HG02678 (cell line): ENCODE measurements around the gene LRP1.
A peak's percentile ranks its signal among the peaks of the same experiment; 100 is the strongest.

Source experiments
- ATAC-seq: cut with Tn5 transposase; IDR thresholded peaks from one replicate; pipeline ENCODE4 v1.9.1; 2021; ENCODE audit warnings: mild to moderate bottlenecking, moderate library complexity; ENCODE audit not compliant: unreplicated experiment

LRP1 gene

DNA sequence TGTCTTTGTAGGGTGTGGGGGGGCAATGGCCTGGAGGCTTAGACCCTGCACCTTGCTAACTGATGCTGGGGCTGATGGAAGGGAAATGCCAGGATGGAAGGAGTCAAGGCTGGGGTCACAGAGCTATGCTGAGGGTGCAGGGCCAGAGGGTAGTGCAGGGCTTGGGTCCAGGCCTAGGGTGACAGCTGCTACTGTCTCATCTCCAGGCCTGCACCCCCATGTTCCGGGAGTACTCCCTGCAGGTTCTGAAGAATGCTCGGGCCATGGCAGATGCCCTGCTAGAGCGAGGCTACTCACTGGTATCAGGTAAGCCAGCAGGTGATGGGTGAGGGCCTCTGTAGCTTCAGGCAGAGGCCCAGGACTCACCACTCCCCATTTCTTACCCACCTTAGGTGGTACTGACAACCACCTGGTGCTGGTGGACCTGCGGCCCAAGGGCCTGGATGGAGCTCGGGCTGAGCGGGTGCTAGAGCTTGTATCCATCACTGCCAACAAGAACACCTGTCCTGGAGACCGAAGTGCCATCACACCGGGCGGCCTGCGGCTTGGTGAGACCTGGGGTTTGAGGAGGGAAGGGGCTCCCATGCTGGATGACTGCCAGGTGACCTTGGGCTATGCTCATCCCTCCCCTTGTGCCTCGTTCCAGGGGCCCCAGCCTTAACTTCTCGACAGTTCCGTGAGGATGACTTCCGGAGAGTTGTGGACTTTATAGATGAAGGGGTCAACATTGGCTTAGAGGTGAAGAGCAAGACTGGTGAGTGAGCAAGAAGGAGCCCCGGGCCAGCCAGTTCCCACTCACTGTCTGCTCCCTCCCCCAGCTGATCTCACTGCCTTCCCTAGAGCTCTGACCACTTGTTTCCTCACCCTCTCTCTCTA lies 105.3 kb downstream of the LRP1 start:
- ATAC-seq: no peak

DNA sequence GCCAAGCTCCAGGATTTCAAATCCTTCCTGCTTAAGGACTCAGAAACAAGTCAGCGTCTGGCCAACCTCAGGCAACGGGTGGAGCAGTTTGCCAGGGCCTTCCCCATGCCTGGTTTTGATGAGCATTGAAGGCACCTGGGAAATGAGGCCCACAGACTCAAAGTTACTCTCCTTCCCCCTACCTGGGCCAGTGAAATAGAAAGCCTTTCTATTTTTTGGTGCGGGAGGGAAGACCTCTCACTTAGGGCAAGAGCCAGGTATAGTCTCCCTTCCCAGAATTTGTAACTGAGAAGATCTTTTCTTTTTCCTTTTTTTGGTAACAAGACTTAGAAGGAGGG lies 105.9 kb downstream of the LRP1 start:
- ATAC-seq: no peak

- ATAC-seq: no peak
Observed at GRCh38 chr12:57234571-57235016, 106.3 kb downstream of the LRP1 start.

GRCh38 chr12:57235017-57235727 lies 106.9 kb downstream of the LRP1 start:
- no peak for ATAC-seq

DNA sequence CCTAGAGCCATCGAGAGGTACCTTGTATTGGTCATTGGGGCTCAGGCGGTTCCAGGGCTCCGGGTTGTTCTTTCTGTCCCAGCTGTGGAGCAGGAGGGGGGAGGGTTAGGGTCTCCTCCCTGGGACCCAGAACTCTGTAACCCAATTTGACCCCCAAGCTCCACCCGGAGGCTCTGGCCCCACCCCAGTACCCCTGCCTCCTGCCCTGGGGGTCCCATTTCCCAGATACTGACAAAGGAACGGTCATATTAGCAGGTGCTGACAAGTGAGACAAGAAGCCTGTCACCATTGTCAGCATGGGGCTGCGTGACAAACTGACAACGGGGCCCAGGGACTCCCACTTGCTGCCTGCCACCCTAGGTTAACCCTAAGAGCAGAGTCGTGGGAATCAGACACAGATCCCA lies 107.4 kb downstream of the LRP1 start:
- no peak for ATAC-seq

DNA sequence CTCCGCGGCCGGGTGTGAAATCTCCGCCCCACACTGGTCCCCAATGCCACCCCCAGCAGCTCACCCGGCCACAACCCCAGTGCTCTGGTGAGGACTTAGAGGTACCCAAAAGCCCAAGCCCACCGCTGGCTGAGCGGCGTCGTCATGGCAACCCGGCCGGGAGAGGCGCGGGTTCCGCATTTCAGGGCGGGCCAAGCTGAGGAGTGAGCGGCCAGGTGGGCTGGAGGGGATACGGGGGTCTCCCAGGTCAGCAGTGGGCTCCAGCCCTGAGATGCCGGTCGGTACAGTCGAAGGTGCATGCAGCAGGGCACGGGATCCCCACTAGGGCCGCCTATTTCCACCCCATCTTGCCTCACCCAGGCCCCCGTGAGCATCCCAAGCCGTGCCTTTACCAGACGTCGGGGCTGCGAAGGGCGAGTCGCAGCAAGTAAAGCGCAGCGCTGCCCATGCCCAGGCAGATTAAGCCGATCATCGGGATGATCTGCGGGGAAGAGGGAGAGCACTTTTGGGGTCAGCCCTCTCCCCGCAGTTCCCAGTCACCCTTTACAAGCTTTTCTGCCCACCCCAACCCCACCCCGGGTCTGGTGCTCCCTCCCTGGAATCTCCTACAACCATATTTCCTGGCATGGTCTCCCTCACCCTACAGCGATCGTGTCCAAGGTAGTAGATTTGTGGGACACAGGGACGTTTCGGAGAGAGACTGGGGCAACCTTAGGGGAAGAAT lies 108.1 kb downstream of the LRP1 start:
- no peak for ATAC-seq

DNA sequence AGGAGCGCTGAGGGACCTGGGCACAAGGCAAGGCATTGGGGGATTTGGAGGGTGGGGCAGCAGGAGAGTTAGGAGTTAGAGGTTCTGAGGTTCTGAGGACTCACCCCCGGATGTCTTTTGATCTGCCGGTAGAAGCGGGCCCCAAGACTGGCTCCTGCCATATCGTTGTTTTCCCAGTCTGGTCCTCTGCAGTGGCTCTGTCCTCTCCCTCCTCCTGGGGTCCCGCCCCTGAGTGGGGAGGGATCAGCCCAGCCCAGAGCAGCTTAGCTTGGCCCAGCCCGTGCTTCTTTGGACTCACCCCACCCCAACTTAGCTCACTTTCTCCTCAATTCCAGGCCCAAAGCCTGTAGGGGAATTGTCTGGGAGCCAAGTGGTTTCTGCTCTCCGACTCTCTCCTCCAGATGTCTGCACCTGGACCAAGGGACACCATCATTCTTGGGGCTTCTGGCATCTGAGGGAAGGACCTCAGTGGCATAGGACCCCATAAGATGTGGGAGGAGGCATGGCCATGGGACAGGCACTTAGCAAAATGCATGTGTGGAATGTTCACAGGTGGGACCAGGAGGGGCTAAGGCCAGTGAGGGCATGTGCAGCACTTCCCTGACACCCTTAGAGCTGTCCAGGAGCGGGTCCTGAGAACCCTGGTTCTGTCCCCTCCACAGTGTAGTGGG lies 108.8 kb downstream of the LRP1 start:
- ATAC-seq: no peak

- no peak for ATAC-seq
Observed at GRCh38 chr12:57237596-57237931, 109.3 kb downstream of the LRP1 start.

DNA sequence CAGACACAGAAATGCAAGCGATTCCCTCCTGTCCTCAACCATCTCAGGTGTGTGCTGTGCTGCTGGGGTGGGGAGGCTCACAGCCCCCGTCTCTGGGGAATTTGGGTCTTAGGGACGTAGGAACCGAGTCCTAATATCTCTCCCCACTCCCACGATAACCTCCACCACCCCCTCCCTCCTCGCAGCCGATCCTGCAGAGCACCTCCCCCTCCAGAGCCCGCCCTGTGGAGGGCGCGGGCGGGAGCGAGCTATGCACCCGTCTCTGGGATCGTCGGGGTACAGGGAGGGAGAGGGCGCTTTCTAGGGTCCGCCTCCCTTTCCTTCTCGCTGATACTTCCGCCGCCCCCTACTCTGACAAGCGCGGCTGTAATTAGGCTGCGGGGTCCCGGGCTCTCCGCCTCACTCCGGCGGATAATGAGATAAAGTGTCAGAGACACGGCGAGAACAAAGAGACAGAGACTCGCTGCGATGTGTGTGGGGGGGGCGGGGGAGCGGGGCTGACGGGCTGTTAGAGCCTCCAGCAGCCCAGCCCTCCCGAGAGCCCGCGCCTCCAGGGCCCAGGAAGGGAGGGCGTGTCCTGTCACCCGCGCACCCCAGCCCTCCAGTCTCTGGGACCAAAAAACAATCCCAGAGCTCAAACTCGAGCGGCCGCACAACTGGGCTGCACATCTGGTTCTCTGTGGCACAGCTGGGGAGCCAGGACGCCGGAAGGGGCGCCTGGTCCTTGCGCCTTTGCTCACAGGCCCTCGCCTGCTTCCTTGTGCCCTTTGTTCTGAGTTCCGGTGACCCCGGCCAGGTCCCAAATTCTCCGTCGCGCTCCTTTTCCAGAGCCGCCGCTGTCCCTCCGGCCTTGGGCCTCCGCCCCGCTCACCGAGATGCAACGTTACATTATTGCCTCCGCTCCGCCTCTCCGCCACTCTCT lies 109.9 kb downstream of the LRP1 start:
- ATAC-seq: no peak

- peak; percentile 57 for ATAC-seq
Observed at GRCh38 chr12:57238854-57239554, 110.7 kb downstream of the LRP1 start.

- no peak for ATAC-seq
Observed at GRCh38 chr12:57239587-57240065, 111.3 kb downstream of the LRP1 start.

DNA sequence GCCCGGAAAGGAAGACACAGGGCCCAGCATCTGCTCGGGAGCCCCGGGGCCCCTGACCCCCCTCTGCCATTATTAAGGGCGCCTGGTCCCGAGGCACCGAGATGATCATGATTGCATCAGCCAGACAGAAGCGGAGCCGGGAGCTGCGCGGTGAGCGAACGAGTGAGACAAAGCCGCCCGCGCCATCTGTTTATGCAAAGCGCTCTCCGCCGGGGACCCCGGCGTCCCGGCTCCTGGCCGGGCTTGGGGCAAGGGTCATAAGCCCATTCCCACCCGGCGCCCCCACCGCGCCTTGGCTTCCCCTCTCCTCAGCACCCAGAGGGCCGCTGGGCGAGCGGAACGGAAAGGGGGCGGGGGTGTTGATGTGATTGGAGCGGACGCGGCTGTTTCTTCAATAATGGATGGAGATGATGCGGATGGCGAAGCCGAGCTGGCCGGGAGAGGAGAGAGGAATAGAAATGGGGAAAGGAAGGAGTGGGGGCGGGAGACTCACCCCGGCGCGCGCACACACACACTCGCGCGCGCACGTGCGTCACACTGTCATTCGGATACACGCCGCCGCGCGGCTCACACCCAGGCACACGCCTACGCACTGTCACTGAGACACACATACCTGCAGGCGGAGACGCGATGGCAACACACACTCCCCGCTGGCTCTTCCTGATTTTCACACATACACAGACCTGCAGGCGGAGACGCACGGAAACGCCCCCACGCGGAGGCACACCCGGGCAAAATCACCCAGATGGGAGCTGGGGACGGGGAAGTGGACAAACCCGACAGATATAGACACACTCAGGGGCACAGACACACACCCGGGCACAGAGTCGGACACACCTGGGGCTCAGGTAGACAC lies 112.0 kb downstream of the LRP1 start:
- no peak for ATAC-seq

GRCh38 chr12:57240926-57241401 lies 112.7 kb downstream of the LRP1 start:
- ATAC-seq: no peak

GRCh38 chr12:57241402-57242310 lies 113.4 kb downstream of the LRP1 start:
- ATAC-seq: no peak

DNA sequence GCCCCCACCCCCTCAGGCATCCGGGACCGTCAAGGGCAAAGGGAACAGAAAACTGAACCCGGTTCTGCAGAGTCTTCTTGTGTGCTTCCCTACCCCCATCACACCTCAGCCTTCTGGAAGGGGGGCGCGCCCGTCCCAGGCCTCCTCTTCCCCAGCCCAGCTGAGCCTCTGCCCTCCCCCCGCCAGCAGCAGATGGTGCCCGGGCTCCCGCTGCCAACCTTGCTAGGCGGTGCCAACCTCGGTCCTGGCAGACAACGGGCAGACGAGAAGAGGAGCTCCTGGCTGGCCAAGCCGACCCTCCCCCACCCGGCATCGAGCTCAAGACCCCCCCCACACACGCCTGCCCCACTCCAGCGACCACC lies 114.0 kb downstream of the LRP1 start:
- no peak for ATAC-seq

DNA sequence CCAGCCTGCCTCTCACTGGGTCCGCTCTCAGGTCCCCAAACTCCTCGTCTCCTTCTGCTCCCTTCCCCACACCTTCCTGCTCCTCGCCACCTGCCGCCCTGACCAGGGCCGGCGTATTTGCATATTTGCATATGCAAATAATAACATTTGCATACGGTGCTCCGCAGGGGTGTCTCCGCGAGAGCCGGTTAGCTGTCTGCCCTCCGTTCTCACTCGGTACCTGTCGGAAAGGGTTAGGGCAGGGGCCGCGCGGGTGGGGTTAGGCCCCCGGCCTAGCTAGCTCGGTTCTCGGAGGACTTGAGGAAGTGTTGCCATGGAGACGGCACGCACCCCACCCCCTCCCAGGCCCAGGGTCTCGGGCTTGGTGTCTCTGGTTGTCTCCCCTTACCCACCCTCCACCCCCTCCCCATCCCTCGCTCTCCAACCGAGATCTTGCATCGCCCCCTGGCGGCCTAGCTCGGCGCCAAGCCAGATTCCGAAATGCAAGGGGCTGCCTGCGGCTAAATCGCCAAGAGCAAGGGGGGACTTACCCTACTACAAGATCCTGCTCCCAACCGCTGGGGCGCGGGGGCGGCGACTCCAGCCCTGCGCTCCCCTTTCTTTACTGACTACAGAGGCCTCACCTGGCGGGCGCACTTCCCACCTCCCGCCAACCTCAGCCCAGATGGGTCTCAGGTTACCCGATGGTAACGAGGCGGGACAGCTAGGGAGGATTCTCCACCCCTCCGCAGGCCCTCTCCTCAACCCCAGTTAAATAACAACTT lies 114.6 kb downstream of the LRP1 start:
- peak; percentile 39 for ATAC-seq
